EL (cell line): ENCODE results near the gene RASGRP3.

Source experiments
- DNase-seq: peaks from one replicate; pipeline ENCODE4 v3.0.0-alpha.2; 2016

RASGRP3 gene

GRCh38 chr2:33492399-33493134, 16.1 kb downstream of the RASGRP3 start:
- DNase-seq = no peak

- peak; percentile 59 for DNase-seq
Measured at GRCh38 chr2:33494155-33494779, 17.8 kb downstream of the RASGRP3 start.

GRCh38 chr2:33494877-33495641, 18.6 kb downstream of the RASGRP3 start:
- peak; percentile 9 for DNase-seq

DNA sequence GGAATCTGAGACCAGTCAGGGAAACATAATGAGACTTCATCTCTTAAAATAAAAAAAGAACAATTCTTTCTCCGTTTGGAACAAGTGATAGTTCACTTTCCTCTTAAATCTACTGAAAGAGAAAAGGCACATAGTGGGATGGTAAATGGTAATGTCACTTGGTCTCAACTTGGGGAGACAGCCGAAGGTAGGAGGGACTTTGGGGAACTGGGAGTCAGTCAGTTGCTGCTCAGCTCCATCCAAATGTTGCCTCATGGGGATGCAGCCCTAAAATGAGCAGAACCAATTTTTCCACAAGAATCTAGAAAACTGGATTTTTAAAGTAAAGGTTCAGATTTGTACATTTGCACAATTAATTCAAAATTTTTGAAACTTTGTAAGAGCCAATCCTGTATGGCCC, 19.2 kb downstream of the RASGRP3 start:
- no peak for DNase-seq

GRCh38 chr2:33496150-33496549, 19.7 kb downstream of the RASGRP3 start:
- DNase-seq = peak; percentile 85

DNA sequence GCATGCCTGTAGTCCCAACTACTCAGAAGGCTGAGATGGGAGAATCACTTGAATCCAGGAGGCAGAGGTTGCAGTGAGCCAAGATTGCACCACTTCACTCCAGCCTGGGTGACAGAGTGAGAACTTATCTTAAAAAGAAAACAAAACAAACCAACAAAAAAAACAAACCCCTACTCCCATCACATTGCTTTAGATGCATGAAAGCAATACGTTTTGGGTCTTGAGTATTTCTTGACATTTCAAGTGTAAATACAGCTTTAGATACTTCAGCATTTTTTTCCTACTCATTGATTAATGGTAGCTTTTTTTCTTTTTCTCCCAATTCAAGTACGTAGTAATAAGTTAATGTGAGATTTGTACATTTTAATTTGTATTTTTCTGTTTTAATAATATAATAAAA, 20.3 kb downstream of the RASGRP3 start:
- DNase-seq = no peak

- peak; percentile 53 for DNase-seq
Measured at GRCh38 chr2:33497221-33497650, 20.8 kb downstream of the RASGRP3 start.

DNA sequence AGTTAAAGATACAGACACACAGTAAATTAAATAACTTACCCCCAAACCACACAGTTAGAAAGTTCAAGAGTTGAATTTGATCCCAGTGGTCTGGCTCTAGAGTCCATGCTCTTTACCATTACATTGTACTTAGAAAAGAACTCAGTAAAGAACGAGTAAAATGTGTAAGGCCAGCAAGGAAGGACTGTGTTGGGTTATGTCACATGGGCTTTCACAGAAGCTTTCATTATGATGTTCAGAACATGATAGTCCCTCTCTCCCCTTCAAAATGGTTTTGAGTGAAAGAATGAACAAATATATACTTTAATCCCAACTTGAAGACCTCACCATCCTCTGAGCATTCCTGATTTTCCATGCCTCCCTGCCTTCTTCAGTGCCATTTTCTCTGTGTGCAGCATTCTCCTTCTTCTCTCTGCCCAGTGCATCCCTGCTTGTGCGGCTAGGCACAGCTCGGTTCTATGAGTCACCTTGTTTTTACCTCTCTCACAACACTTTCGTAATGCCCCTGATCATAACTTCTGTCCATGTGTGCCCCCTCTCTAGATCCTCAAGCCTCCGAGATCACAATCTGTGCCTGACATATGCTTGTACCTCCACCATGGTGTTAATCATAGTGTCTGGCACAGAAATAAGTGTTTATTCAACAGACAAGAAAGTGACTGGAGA, 22.0 kb downstream of the RASGRP3 start:
- peak; percentile 50 for DNase-seq

- DNase-seq = no peak
Measured at GRCh38 chr2:33500177-33500576, 23.7 kb downstream of the RASGRP3 start.

- no peak for DNase-seq
Measured at GRCh38 chr2:33502025-33502424, 25.6 kb downstream of the RASGRP3 start.

- no peak for DNase-seq
Measured at GRCh38 chr2:33503002-33503401, 26.6 kb downstream of the RASGRP3 start.

DNA sequence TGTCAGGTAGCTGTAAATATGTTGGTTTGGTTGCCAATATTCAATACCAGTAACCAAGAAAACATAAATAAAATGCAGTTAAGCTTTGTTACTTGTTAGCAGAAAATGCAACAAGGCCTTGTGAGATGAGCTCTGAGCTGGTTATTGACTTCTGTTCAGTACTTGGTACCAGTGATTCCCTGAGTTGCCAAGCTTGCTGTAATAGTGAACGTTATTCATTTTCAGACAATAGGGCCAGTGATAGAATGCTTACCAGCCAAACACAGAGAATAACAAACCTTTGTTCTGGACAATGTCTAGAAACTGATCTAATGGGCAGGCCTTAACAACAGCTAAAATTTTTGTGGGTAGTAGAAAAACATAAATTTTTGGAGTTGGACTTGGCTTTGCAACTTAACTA, 29.5 kb downstream of the RASGRP3 start:
- DNase-seq = no peak

DNA sequence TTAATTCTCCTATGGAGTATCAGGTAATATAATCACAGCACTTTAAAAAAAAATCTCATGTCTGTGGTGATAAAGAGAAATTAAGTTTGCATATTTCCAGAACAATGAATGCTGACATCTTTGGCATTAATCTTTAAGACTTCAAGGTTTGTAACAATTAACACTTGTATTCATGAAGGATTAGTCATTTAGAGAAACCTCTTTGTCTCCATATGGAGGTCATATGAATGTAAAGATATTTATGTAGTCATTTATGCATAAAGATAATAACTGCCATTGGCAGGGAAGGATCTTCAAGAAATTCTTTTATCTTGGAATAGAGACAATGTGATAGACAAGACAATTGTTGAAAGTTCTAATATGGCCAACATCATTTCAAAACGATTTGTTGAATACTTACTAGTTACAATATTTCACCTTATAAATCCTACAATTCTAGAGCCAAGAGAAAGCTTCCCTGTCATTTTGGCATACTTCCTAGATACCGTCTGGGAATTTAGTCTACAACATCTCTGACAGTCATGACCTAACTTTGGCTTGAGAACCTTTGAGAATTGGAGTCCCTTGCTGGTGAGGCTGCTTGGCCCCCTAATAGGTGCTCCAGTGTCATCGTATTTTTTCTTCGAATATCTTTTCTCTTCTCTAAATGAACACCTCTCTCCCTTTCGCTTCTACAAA, 33.6 kb downstream of the RASGRP3 start:
- DNase-seq = no peak

- no peak for DNase-seq
Measured at GRCh38 chr2:33510586-33510968, 34.1 kb downstream of the RASGRP3 start.

DNA sequence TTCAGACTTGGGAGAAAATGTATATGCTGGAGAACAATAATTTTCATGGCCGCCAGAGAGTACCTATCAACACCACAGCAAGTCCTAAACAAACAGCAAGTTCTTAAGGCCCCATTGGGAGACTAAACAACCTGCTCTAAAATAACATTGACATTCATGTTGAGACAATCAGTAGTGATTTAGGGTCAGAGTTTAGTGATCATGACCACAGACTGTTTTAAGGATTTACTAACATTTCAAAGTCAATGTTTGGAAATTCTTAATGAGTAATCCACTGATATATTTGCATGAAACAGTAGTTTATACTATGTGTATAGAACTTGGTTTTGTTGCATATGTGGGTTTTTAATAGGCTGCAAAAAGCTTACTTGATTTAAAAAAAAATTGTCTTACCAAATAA, 34.7 kb downstream of the RASGRP3 start:
- no peak for DNase-seq

DNA sequence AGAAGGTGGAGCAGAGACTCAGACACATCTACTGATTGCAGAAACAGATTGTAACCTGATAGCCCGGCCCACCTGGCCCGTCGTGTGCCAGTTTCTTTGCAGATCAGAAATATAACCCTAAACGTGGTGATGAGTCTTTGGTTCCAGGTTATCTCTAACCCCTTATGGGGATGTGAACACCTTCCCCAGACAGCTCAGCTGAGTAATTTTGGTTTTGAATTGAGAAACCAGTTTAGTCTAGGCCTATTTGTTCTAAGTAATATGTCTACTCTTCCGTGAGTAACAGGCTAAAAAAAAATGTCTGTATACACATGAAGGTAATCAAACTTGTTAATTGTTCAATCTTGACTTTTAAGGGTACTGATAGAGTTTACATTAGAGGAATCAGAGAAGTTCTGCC, 35.7 kb downstream of the RASGRP3 start:
- no peak for DNase-seq

GRCh38 chr2:33513480-33513879, 37.0 kb downstream of the RASGRP3 start:
- DNase-seq = no peak

- no peak for DNase-seq
Measured at GRCh38 chr2:33516456-33516995, 40.1 kb downstream of the RASGRP3 start.

GRCh38 chr2:33518200-33518599, 41.8 kb downstream of the RASGRP3 start:
- DNase-seq = no peak

DNA sequence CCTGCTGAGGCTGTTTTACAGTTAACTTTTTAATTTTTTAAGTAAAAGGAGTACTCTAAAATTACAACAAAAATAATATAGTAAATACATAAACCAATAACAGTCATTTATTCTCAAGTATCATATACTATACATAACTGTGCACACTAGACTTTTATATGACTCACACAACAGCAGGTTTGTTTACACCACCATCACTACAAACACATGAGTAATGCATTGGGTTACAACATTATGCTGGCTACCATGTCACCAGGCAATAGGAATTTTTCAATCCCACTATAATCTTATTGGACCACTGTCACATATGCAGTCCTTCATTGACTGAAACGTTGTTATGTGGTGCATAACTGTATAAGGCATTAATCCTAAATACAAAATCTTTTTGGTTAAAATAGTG, 42.5 kb downstream of the RASGRP3 start:
- peak; percentile 39 for DNase-seq

DNA sequence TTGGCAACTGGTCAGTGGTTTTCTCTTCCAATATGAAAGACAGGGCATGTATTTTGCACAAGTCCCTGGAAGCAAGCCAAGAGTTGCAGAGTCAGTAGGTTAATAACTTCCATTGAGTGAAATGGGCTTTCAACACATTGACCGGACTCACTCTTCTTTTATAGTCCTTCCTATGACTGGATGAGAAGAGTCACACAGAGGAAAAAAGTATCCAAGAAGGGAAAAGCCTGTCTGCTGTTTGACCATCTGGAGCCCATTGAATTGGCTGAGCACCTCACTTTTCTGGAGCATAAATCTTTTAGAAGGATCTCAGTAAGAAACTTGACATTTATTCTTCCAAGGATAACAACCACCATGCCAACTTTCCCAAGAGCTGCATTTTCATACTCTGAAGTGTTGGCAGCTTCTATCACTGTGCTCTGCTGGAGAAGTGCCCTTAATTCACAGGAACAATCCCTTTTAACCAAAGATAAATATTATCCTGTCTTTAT, 45.4 kb downstream of the RASGRP3 start:
- DNase-seq = peak; percentile 8

GRCh38 chr2:33522576-33522975, 46.1 kb downstream of the RASGRP3 start:
- DNase-seq = no peak
